GM12865 (cell line): ENCODE measurements around the gene XPR1.

Experiments used
- DNase-seq: peaks from one replicate; pipeline ENCODE4 v3.0.0; 2010; ENCODE audit warnings: low read depth
- H3K4me3 ChIP-seq: 2 replicates; pipeline ENCODE4 v1.5.1; 2011; ENCODE audit warnings: mild to moderate bottlenecking, low read depth, low read length, control low read depth
- TF ChIP-seq, protein P1 (sequence below): IDR thresholded peaks from 2 replicates; pipeline ENCODE4 v1.5.1; 2011; ENCODE audit warnings: low read length, control low read depth, low read depth, inconsistent platforms; ENCODE audit not compliant: insufficient read depth; ENCODE audit errors: missing control alignments

Gene XPR1

DNA sequence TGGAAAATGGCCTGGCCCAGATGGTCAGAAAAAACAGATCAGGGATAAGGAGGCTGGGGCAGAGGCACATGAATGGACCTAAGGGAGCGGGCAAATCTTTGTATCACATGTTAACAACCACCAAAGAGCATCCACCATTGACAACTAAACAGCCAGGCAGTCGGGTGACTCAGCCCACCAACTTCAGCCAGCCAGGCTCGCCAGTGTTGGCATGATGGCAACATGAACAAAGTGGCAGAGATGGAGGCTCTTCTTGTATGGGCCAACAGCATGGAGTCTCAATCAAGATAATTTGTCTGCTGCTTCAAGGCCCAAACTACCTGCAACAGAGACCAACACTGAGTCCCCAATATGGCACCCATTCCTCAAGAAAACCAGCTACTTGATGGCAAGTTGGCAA, 264.3 kb downstream of the XPR1 start:
- TF ChIP-seq, protein P1, sequence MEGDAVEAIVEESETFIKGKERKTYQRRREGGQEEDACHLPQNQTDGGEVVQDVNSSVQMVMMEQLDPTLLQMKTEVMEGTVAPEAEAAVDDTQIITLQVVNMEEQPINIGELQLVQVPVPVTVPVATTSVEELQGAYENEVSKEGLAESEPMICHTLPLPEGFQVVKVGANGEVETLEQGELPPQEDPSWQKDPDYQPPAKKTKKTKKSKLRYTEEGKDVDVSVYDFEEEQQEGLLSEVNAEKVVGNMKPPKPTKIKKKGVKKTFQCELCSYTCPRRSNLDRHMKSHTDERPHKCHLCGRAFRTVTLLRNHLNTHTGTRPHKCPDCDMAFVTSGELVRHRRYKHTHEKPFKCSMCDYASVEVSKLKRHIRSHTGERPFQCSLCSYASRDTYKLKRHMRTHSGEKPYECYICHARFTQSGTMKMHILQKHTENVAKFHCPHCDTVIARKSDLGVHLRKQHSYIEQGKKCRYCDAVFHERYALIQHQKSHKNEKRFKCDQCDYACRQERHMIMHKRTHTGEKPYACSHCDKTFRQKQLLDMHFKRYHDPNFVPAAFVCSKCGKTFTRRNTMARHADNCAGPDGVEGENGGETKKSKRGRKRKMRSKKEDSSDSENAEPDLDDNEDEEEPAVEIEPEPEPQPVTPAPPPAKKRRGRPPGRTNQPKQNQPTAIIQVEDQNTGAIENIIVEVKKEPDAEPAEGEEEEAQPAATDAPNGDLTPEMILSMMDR = no peak
- H3K4me3 ChIP-seq = no peak overlapping the region
- no peak for DNase-seq

DNA sequence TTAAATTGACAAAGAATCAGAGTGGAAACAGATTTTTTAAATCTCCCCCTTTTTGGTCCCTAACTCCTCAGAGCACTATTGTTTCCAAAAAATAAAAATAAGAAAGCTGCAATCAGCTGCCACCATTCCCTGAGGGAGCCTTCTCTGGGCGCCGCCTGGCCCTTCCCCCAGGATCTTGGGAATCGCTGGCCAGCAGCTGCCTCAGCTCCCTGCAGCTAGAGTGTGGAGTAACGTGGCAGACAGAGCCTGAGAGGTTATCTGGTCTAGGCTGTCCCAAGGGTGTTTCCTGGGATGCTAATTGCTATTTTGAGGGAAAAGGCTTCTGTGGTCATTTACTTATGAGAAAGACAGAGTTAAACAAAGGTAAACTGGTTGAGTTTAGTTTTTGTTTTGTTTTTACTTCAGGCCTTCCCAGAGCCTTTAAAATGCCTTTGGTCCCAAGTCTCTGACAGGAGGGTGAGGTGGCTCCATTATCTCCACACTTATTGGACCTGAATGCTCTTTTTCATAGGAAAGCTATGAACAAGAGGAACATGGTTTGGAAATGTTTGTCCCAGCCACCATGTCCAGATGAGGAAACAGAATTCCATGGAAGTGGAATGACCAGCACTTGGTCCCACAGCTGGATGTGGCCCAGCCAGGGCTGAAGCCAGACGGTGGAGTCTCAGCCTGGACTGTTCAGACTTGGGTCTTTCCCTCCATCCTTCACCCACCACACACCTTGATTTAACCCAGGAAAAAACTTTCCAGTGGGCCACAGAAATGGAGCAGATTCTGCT, 266.8 kb downstream of the XPR1 start:
- no peak overlapping the region for H3K4me3 ChIP-seq
- TF ChIP-seq, protein P1 = no peak
- DNase-seq = no peak

DNA sequence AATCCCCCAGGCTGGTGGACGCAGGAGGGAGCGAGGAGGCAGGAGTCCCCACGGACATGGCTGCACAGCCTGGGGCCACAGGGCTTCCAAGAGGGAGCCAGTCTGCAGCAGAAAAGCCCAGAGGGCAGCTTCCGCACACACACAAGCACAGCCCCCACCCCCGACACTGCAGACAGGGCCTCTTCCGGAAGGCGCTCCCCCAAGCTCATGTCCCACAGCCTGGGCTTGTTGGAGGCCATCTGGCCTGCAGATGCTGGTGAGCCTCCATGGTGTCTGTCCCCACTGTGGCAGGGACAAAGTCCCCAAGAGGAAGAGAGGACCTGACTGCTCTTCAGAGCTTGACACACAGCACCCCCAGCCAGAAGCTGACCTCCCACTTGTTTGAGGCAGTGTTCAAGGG, 267.4 kb downstream of the XPR1 start:
- no peak for DNase-seq
- TF ChIP-seq, protein P1 = no peak
- no peak overlapping the region for H3K4me3 ChIP-seq

DNA sequence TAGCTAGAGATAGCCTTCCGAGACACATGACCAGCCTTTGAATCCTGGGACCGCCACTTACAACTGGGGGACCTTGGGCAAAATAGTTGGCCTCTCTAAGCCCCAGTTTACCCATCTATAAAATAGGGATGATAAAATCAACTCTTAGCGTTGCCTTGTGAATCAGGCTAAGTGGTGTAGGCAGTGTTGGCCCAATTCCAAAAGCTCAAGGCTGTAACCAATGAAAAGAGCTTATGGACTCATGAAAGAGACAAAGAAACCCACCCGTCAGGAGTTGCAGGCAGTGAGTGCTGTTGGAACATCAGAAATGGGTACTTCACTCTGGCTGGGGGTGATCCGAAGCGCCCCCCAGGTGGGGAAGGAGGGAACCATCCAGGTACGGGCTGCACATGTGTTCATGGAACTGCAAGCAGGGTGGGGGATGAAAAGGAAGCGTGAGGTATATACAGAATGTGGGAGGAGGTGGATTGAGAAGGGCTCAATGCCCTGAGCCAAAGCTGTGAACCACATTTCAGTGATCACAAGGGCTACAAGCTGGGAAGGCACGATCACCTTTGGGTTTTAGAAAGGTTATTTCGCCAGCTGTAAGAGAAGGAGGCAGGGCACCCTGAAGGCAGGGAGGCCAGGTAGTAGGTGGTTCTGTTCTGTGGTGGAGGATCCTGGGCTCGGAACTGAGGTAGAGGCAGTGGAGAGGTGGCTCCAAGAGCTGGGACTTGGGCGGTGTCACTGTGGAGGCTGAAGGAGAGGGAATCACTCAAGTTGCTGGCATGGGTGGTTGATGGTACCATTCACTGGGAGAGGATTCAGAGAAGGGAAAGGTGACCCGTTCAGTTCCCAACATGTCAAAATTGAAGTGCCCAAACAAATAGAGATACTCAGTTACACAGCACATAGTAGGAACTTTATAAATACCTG, 269.5 kb downstream of the XPR1 start:
- H3K4me3 ChIP-seq = no peak overlapping the region
- TF ChIP-seq, protein P1 = no peak
- no peak for DNase-seq

DNA sequence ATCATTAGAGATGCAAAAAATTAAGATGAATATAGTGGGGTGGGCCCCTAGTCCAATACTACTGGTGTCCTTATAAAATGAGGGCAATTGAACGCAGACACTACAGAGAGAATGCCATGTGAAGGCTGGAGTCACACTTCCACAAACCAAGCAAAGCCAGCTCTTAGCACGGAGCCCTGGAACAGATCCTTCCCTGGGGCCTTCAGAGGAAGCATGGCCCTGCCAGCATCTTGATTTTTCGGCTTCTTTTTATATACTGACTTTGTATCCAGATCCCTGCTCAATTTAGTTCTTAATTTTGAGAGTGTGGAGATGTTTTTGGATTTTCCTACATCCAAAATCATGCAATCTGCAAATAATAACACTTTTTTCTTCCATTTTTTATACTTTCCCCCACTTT, 270.7 kb downstream of the XPR1 start:
- TF ChIP-seq, protein P1 = no peak
- DNase-seq = no peak
- H3K4me3 ChIP-seq = no peak overlapping the region

DNA sequence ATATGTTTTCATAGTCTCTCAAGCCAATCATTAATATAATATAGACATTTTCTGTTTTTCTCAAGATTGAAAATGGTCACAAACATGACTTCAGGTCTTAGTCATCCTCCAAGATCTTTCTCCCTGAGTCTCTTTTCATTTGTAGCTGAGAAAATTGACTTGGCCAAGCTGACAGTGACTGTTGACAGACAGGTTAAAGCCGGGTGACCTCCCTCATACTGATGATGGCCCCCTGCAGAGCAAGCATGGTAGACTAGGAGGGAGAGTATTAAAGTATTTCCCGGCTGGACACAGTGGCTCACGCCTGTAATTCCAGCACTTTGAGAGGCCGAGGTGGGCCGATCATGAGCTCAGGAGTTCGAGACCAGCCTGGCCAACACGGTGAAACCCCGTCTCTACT, 274.1 kb downstream of the XPR1 start:
- TF ChIP-seq, protein P1 = no peak
- no peak for DNase-seq
- no peak overlapping the region for H3K4me3 ChIP-seq
